ENCODE results near the gene GGCT. TPM values are rescaled to one million over a fixed set of nuclear protein-coding genes. Genes with fewer than 3 reads are reported as not detected.
"Not testable (repeated sequence)": the region's sequence is repeated elsewhere in the genome, so short reads cannot be mapped to it uniquely, and the experiment has no call there.

The GGCT gene
- polyA plus RNA-seq, 1 donor (not counting 4 experiments of a cell fraction or from before 2014, with no cell fraction given): 59.8 TPM

- no peak overlapping the region for H3K4me3 ChIP-seq (ENCODE audit: control insufficient read depth in 2 of 3, extremely low read depth in 1 of 3, insufficient read depth in 2 of 3, low read depth in 1 of 3, low read length in 3 of 3)
- no peaks in the 10 kb centered on the region for H3K9me1 ChIP-seq (ENCODE audit: control insufficient read depth, extremely low read depth, insufficient read depth, low read length)
- no peaks in the 10 kb centered on the region for H3K9me3 ChIP-seq (ENCODE audit: control insufficient read depth, low read depth, low read length)
- dilution Hi-C loops (cut with MboI; ENCODE audit: extremely low pct_ligation_motif_present, low sequenced_read_pairs): no loop called here
- H3K27ac ChIP-seq (ENCODE audit: control insufficient read depth, insufficient read depth, low read length): no peak overlapping the region
- peaks cover 2% of the 10 kb centered on the region for H3K4me1 ChIP-seq (ENCODE audit: control insufficient read depth, extremely low read depth, insufficient read depth, low read length)
- H3K36me3 ChIP-seq (ENCODE audit: control insufficient read depth in 2 of 2, extremely low read depth in 1 of 2, insufficient read depth in 2 of 2, low read length in 2 of 2): peaks cover 0 to 4% of the 10 kb centered on the region in 2 experiments
- H3K9ac ChIP-seq (ENCODE audit: control insufficient read depth, extremely low read depth, insufficient read depth, low read length): no peak overlapping the region
- no peaks in the 10 kb centered on the region for H3K27me3 ChIP-seq (ENCODE audit: control insufficient read depth, extremely low read depth, insufficient read depth, low read length)
- FAIRE-seq (no peak), DNase-seq (ENCODE audit: low read depth, low spot score) (no peak)
- H3K79me2 ChIP-seq (ENCODE audit: control insufficient read depth, insufficient read depth, low read length): no peaks in the 10 kb centered on the region
- H3K4me2 ChIP-seq (ENCODE audit: control insufficient read depth, extremely low read depth, insufficient read depth, low read depth, low read length): no peak overlapping the region
- no peak overlapping the region for H2AFZ ChIP-seq (ENCODE audit: control insufficient read depth, low read length)
- no peaks in the 10 kb centered on the region for H4K20me1 ChIP-seq (ENCODE audit: control insufficient read depth, extremely low read depth, insufficient read depth, low read length)
- TF ChIP-seq EZH2 (IDR thresholded peaks at IDR 0.05; ENCODE audit: low read length): no peak
- TF ChIP-seq, protein P1, sequence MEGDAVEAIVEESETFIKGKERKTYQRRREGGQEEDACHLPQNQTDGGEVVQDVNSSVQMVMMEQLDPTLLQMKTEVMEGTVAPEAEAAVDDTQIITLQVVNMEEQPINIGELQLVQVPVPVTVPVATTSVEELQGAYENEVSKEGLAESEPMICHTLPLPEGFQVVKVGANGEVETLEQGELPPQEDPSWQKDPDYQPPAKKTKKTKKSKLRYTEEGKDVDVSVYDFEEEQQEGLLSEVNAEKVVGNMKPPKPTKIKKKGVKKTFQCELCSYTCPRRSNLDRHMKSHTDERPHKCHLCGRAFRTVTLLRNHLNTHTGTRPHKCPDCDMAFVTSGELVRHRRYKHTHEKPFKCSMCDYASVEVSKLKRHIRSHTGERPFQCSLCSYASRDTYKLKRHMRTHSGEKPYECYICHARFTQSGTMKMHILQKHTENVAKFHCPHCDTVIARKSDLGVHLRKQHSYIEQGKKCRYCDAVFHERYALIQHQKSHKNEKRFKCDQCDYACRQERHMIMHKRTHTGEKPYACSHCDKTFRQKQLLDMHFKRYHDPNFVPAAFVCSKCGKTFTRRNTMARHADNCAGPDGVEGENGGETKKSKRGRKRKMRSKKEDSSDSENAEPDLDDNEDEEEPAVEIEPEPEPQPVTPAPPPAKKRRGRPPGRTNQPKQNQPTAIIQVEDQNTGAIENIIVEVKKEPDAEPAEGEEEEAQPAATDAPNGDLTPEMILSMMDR (optimal IDR thresholded peaks at IDR 0.05 in 1 of 3, IDR thresholded peaks at IDR 0.05 in 1 of 3, conservative IDR thresholded peaks at IDR 0.05 in 1 of 3; ENCODE audit: extremely low read depth in 1 of 3, insufficient read depth in 2 of 3, low read length in 3 of 3): no peak
These were observed 39.3 kb upstream of the GGCT start for GRCh38 chr7:30543813-30544525.

- H2AFZ ChIP-seq (ENCODE audit: control insufficient read depth, low read length); H3K27me3 ChIP-seq (ENCODE audit: control insufficient read depth, extremely low read depth, insufficient read depth, low read length); H3K9me1 ChIP-seq (ENCODE audit: control insufficient read depth, extremely low read depth, insufficient read depth, low read length); H3K9me3 ChIP-seq (ENCODE audit: control insufficient read depth, low read depth, low read length); H3K4me1 ChIP-seq (ENCODE audit: control insufficient read depth, extremely low read depth, insufficient read depth, low read length); H3K4me3 ChIP-seq (ENCODE audit: control insufficient read depth in 2 of 3, extremely low read depth in 1 of 3, insufficient read depth in 2 of 3, low read depth in 1 of 3, low read length in 3 of 3); H3K27ac ChIP-seq (ENCODE audit: control insufficient read depth, insufficient read depth, low read length); H3K36me3 ChIP-seq (ENCODE audit: control insufficient read depth in 2 of 2, extremely low read depth in 1 of 2, insufficient read depth in 2 of 2, low read length in 2 of 2); DNase-seq (ENCODE audit: low read depth, low spot score); dilution Hi-C loops (cut with MboI; ENCODE audit: extremely low pct_ligation_motif_present, low sequenced_read_pairs); H3K4me2 ChIP-seq (ENCODE audit: control insufficient read depth, extremely low read depth, insufficient read depth, low read depth, low read length); H3K9ac ChIP-seq (ENCODE audit: control insufficient read depth, extremely low read depth, insufficient read depth, low read length); FAIRE-seq; H3K79me2 ChIP-seq (ENCODE audit: control insufficient read depth, insufficient read depth, low read length); H4K20me1 ChIP-seq (ENCODE audit: control insufficient read depth, extremely low read depth, insufficient read depth, low read length): not testable (repeated sequence)
These were observed 38.5 kb upstream of the GGCT start for GRCh38 chr7:30543115-30543514.

DNA sequence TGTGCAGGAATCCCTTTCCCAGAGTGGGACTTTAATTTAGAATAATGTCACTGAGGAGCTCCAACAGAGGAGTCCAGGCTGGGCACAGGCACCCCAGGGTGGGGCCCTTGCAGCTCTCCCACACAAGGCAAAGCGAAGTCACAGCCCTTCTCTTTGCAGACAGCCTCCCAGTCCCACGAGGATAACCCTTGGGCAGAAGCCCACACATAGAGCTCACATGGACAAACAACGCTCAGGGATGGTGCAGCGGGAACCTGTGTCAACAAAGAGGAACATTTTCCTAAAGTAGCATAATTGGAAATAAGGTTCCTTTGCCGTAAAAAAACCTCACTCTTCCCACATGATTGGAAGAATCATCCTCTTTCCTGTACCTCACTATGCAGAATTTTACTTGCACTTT, 29.3 kb upstream of the GGCT start:
- H4K20me1 ChIP-seq (ENCODE audit: control insufficient read depth, extremely low read depth, insufficient read depth, low read length): no peaks in the 10 kb centered on the region
- H3K9ac ChIP-seq (ENCODE audit: control insufficient read depth, extremely low read depth, insufficient read depth, low read length): no peak overlapping the region
- H3K4me3 ChIP-seq (ENCODE audit: control insufficient read depth in 2 of 3, extremely low read depth in 1 of 3, insufficient read depth in 2 of 3, low read depth in 1 of 3, low read length in 3 of 3): no peak overlapping the region
- H3K4me2 ChIP-seq (ENCODE audit: control insufficient read depth, extremely low read depth, insufficient read depth, low read depth, low read length): no peak overlapping the region
- H3K27me3 ChIP-seq (ENCODE audit: control insufficient read depth, extremely low read depth, insufficient read depth, low read length): no peaks in the 10 kb centered on the region
- dilution Hi-C loops (cut with MboI; ENCODE audit: extremely low pct_ligation_motif_present, low sequenced_read_pairs): no loop called here
- no peaks in the 10 kb centered on the region for H3K9me1 ChIP-seq (ENCODE audit: control insufficient read depth, extremely low read depth, insufficient read depth, low read length)
- H2AFZ ChIP-seq (ENCODE audit: control insufficient read depth, low read length): no peak overlapping the region
- no peak overlapping the region for H3K27ac ChIP-seq (ENCODE audit: control insufficient read depth, insufficient read depth, low read length)
- H3K9me3 ChIP-seq (ENCODE audit: control insufficient read depth, low read depth, low read length): no peaks in the 10 kb centered on the region
- no peak for DNase-seq (ENCODE audit: low read depth, low spot score)
- no peaks in the 10 kb centered on the region for H3K36me3 ChIP-seq (ENCODE audit: control insufficient read depth in 2 of 2, extremely low read depth in 1 of 2, insufficient read depth in 2 of 2, low read length in 2 of 2)
- H3K79me2 ChIP-seq (ENCODE audit: control insufficient read depth, insufficient read depth, low read length): no peaks in the 10 kb centered on the region
- no peak for FAIRE-seq
- no peak for TF ChIP-seq EZH2 (IDR thresholded peaks at IDR 0.05; ENCODE audit: low read length)
- TF ChIP-seq, protein P1 (optimal IDR thresholded peaks at IDR 0.05 in 1 of 3, IDR thresholded peaks at IDR 0.05 in 1 of 3, conservative IDR thresholded peaks at IDR 0.05 in 1 of 3; ENCODE audit: extremely low read depth in 1 of 3, insufficient read depth in 2 of 3, low read length in 3 of 3): no peak
- H3K4me1 ChIP-seq (ENCODE audit: control insufficient read depth, extremely low read depth, insufficient read depth, low read length): no peaks in the 10 kb centered on the region
